Uterus (tissue), 2 donors: ENCODE results near the gene GAD2.

ENCODE experiments used
- POLR2A ChIP-seq, 2 donors: fragments of 450-650 bp; IDR thresholded peaks; one replicate each; pipeline ENCODE4 v1.6.1; 2016; ENCODE audit warnings: antibody characterized with exemption in 2 of 2, mild to moderate bottlenecking in 1 of 2, moderate library complexity in 1 of 2
- TF ChIP-seq, protein P1 (sequence below), 4 experiments: fragments of 200-600 bp in 2 of 4; fragments of 450-650 bp in 2 of 4; sonication (generic) in 2 of 4; IDR thresholded peaks; one replicate each; pipeline ENCODE4 v1.5.1; 2016 to 2019; ENCODE audit warnings: antibody characterized with exemption in 4 of 4, mild to moderate bottlenecking in 2 of 4, moderate library complexity in 1 of 4

DNA sequence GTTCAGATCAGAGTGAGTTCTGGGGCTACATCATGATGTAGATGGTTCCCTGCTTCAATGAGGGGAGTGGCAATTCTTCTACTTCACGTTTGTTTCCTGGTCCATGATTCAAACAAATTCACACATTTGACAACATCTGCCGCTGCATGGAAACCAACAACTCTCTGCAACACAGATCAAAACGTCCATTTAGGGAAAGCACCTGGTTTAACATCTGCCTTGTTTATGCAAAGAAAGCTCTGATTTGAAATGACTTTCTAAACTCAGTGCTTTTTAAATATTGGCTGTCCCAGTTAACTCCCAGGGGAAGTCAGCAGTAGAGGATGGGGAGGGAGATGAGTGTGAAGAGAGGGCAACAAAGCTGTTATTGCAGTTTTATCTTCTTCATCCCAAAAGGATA, 93.8 kb downstream of the GAD2 start:
- TF ChIP-seq, protein P1, sequence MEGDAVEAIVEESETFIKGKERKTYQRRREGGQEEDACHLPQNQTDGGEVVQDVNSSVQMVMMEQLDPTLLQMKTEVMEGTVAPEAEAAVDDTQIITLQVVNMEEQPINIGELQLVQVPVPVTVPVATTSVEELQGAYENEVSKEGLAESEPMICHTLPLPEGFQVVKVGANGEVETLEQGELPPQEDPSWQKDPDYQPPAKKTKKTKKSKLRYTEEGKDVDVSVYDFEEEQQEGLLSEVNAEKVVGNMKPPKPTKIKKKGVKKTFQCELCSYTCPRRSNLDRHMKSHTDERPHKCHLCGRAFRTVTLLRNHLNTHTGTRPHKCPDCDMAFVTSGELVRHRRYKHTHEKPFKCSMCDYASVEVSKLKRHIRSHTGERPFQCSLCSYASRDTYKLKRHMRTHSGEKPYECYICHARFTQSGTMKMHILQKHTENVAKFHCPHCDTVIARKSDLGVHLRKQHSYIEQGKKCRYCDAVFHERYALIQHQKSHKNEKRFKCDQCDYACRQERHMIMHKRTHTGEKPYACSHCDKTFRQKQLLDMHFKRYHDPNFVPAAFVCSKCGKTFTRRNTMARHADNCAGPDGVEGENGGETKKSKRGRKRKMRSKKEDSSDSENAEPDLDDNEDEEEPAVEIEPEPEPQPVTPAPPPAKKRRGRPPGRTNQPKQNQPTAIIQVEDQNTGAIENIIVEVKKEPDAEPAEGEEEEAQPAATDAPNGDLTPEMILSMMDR (IDR thresholded peaks at IDR 0.05), result no peak
- no peak for TF ChIP-seq POLR2A (IDR thresholded peaks at IDR 0.05)
